ENCODE measurements around the gene HMX1.

DNA sequence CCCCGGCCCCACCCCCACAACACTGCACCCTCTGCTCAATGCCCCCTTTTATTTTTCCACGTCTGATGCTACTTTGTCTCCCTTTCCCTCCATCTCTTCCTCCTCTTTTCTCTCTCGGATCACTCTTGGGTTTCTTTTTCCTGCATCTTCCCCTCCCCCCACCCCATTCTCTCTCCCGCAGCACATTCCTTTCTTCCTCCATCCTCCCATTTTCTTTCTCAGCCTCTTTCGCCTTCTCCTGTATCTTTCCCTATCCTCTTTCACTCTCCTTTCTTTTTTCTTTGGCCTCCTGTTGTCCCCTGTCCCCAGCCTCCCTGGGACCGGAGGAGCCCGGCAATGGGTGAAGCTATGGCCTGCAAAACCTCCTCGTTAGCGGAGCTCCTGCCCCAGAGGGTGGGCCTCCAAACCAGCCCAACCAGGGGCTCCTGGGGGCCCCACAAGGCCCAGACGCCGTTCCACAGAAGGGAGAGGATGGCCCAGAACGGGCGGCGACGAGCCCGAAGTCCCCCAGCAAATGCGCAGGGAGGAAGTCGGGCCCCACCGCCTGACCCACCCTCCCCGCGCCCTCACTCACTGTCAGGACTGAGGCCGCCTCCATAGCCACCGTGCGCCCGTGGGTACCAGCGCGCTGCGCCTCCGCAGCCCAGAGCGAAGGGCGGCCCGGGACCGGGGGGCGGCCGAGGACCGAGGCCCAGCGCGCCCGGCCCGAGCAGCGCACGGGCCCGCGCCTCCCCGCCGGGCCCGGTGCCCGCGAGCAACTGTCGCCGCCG, 807 bp downstream of the HMX1 start:
- TF ChIP-seq POLR2A (IDR thresholded peaks at IDR 0.05; ENCODE audit: low read depth): no peak
- TF ChIP-seq, protein P1, sequence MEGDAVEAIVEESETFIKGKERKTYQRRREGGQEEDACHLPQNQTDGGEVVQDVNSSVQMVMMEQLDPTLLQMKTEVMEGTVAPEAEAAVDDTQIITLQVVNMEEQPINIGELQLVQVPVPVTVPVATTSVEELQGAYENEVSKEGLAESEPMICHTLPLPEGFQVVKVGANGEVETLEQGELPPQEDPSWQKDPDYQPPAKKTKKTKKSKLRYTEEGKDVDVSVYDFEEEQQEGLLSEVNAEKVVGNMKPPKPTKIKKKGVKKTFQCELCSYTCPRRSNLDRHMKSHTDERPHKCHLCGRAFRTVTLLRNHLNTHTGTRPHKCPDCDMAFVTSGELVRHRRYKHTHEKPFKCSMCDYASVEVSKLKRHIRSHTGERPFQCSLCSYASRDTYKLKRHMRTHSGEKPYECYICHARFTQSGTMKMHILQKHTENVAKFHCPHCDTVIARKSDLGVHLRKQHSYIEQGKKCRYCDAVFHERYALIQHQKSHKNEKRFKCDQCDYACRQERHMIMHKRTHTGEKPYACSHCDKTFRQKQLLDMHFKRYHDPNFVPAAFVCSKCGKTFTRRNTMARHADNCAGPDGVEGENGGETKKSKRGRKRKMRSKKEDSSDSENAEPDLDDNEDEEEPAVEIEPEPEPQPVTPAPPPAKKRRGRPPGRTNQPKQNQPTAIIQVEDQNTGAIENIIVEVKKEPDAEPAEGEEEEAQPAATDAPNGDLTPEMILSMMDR (IDR thresholded peaks at IDR 0.05): no peak
- TF ChIP-seq POLR2AphosphoS5 (IDR thresholded peaks at IDR 0.05): no peak
- no peak for TF ChIP-seq EP300 (IDR thresholded peaks at IDR 0.05)
